Body of pancreas (tissue), 4 donors: ENCODE data around the gene TCF12. TPM values are rescaled to one million over a fixed set of nuclear protein-coding genes. Genes with fewer than 3 reads are reported as not detected.

ENCODE experiments used
- ATAC-seq: fragments of 150-250 bp; one replicate; pipeline ENCODE4 v1.9.1; 2016
- DNase-seq, 4 donors: peaks; one replicate each; pipeline ENCODE4 v3.0.0-alpha.2; 2019
- H3K27ac ChIP-seq, 4 donors: fragments of 200-600 bp; sonication (generic); 1 replicate in 3 of 4; 2 replicates in 1 of 4; pipeline versions ENCODE4 v1.5.1 to v1.6.1; 2016 to 2019; ENCODE audit warnings: mild to moderate bottlenecking in 1 of 4, mixed read lengths in 1 of 4, moderate library complexity in 1 of 4
- H3K27me3 ChIP-seq, 2 donors: fragments of 200-600 bp; sonication (generic); one replicate each; pipeline ENCODE4 v1.6.0; 2016; ENCODE audit warnings: mild to moderate bottlenecking in 1 of 2
- H3K36me3 ChIP-seq, 2 donors: fragments of 200-600 bp; sonication (generic); replicated peaks in 1 of 2; 2 replicates each; pipeline ENCODE4 v1.5.1; 2016; ENCODE audit warnings: low read depth in 2 of 2; ENCODE audit not compliant: insufficient read depth in 1 of 2
- H3K4me1 ChIP-seq: fragments of 200-600 bp; sonication (generic); one replicate; pipeline ENCODE4 v1.6.0; 2016
- H3K4me3 ChIP-seq, 2 donors: fragments of 200-600 bp; sonication (generic); 1 replicate in 1 of 2; 2 replicates in 1 of 2; pipeline ENCODE4 v1.5.1; 2016 to 2019
- H3K9me3 ChIP-seq, 3 donors: fragments of 200-600 bp; sonication (generic); 1 replicate in 2 of 3; 2 replicates in 1 of 3; pipeline ENCODE4 v1.5.1; 2016
- CTCF ChIP-seq, 7 experiments: fragments of 450-650 bp in 4 of 7; fragments of 200-600 bp in 3 of 7; sonication (generic) in 3 of 7; IDR thresholded peaks; one replicate each; pipeline ENCODE4 v1.5.1; 2016 to 2019; ENCODE audit warnings: antibody characterized with exemption in 7 of 7
- POLR2A ChIP-seq, 3 donors: fragments of 450-650 bp; IDR thresholded peaks; one replicate each; pipeline ENCODE4 v1.6.1; 2016; ENCODE audit warnings: antibody characterized with exemption in 3 of 3, mild to moderate bottlenecking in 2 of 3
- WGBS, 2 donors: methylation state at CpG; one replicate each; pipeline ENCODE4 v1.1.5; 2017; 5-methylcytosine and 5-hydroxymethylcytosine counted together
- intact Hi-C: fragments of 100-400 bp; cut with DNase I; formaldehyde crosslinking; loops from one replicate; pipeline ENCODE4 v1.15.1; 2023
- total RNA-seq, 2 donors: library from RNA; depleted of rRNA; stranded (reverse); fragments of >200 nt; gene quantifications; one replicate each; pipeline ENCODE4 v1.1.0, GENCODE V29; 2016

Gene TCF12
- total RNA-seq, 2 donors from 2014 or later = 27.2 to 49.4 TPM

GRCh38 chr15:56987286-56987685 lies 68.8 kb downstream of the TCF12 start:
- Histone ChIP-seq H3K4me1 (peaks cover 18% of the 10 kb centered on the region), H3K9me3 (no peaks in the 10 kb centered on the region), H3K27ac (no peak overlapping the region), H3K36me3 (no peaks in the 10 kb centered on the region), H3K27me3 (no peaks in the 10 kb centered on the region), H3K4me3 (no peak overlapping the region)
- DNase-seq (no peak), ATAC-seq (no peak)
- 66 to 77% methylated on average over 3 of the region's 3 CpGs for WGBS, 2 donors
- intact Hi-C loops = no loop called here
- no peak for TF ChIP-seq POLR2A (IDR thresholded peaks at IDR 0.05)

GRCh38 chr15:56988219-56988618 lies 69.8 kb downstream of the TCF12 start:
- Histone ChIP-seq H3K4me3 (no peak overlapping the region), H3K27ac (no peak overlapping the region), H3K9me3 (no peaks in the 10 kb centered on the region), H3K27me3 (no peaks in the 10 kb centered on the region), H3K36me3 (no peaks in the 10 kb centered on the region), H3K4me1 (peaks cover 18% of the 10 kb centered on the region)
- no peak for TF ChIP-seq POLR2A (IDR thresholded peaks at IDR 0.05)
- intact Hi-C loops = no loop called here
- no peak for ATAC-seq
- no peak for DNase-seq

DNA sequence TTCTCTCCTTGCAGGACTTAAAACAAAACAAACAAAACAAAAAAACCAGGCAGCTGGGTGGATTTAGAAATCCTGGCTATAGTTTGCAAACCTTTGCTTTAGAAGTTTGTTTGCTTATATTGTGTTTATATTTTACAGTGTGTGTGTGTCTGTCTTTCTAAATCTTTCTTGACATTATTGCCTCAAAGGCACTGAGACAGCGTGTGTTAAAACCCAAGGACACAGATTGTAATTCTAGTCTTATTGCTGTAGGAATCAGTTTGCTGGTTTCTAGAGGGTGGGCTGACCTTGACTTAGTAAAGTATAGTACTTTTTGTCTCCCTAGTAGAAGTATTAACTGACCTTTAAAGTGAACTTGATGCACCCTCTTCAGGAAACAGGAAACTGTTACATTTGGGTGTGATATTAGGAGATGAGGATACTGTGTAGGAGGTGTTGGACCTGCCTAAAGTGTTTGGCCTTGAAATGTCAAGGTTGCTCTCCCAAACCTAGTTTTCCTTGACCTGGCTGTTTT lies 71.0 kb downstream of the TCF12 start:
- H3K4me3 ChIP-seq = no peak overlapping the region
- DNase-seq (no peak), ATAC-seq (no peak)
- intact Hi-C loops = no loop called here
- TF ChIP-seq CTCF (IDR thresholded peaks at IDR 0.05) (no peak), POLR2A (IDR thresholded peaks at IDR 0.05) (no peak)
- 13 to 19% methylated on average over 1 of the region's 1 CpG for WGBS, 2 donors
- H3K4me1 ChIP-seq = peaks cover 18% of the 10 kb centered on the region
- no peaks in the 10 kb centered on the region for H3K36me3 ChIP-seq
- peak overlapping the region in 1 of 4 donors; percentile 48 for H3K27ac ChIP-seq
- H3K9me3 ChIP-seq = no peaks in the 10 kb centered on the region
- no peaks in the 10 kb centered on the region for H3K27me3 ChIP-seq

- Histone ChIP-seq H3K9me3 (no peaks in the 10 kb centered on the region), H3K27ac (no peak overlapping the region), H3K4me3 (no peak overlapping the region), H3K36me3 (no peaks in the 10 kb centered on the region), H3K4me1 (peaks cover 18% of the 10 kb centered on the region), H3K27me3 (no peaks in the 10 kb centered on the region)
- intact Hi-C loops = no loop called here
- TF ChIP-seq CTCF (IDR thresholded peaks at IDR 0.05) = no peak
- TF ChIP-seq POLR2A (IDR thresholded peaks at IDR 0.05) = no peak
- DNase-seq = no peak
- ATAC-seq = no peak
- WGBS, 2 donors = 99% methylated on average over 6 of the region's 6 CpGs
These were observed 72.6 kb downstream of the TCF12 start for GRCh38 chr15:56991017-56991416.

DNA sequence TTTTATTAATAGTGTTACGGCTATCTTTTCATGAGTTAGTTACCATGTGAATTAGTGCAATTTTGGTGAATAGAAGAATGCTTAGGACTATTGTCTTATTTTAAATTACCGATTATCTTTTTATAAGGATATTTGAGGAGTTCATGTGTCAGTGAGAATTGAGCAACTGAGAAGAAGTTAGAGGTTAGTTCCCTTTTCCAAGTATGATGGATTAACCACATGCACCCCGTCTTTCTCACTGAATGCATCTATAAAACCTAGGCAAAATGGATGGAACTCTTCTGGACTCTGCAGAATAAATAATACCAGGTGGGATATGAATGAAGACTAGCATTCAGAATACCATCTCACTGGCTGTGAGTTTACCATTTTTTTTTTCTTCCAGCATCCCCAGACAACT lies 74.3 kb downstream of the TCF12 start:
- WGBS, 2 donors = 84 to 93% methylated on average over 3 of the region's 3 CpGs
- DNase-seq (no peak), ATAC-seq (no peak)
- no peak overlapping the region for H3K27ac ChIP-seq
- intact Hi-C loops = no loop called here
- no peaks in the 10 kb centered on the region for H3K27me3 ChIP-seq
- H3K4me3 ChIP-seq = no peak overlapping the region
- H3K9me3 ChIP-seq = no peaks in the 10 kb centered on the region
- TF ChIP-seq POLR2A (IDR thresholded peaks at IDR 0.05) (no peak), CTCF (IDR thresholded peaks at IDR 0.05) (no peak)
- peaks cover 18% of the 10 kb centered on the region for H3K4me1 ChIP-seq
- H3K36me3 ChIP-seq = no peaks in the 10 kb centered on the region

GRCh38 chr15:56994280-56994679 lies 75.8 kb downstream of the TCF12 start:
- intact Hi-C loops = no loop called here
- H3K9me3 ChIP-seq = no peaks in the 10 kb centered on the region
- H3K36me3 ChIP-seq = no peaks in the 10 kb centered on the region
- ATAC-seq = no peak
- H3K4me3 ChIP-seq = no peak overlapping the region
- no peak for DNase-seq
- H3K27ac ChIP-seq = no peak overlapping the region
- no peaks in the 10 kb centered on the region for H3K27me3 ChIP-seq
- H3K4me1 ChIP-seq = peaks cover 7% of the 10 kb centered on the region
- no peak for TF ChIP-seq POLR2A (IDR thresholded peaks at IDR 0.05)
- no peak for TF ChIP-seq CTCF (IDR thresholded peaks at IDR 0.05)
